Measurements from ENCODE around the gene DEPDC1B.
"Not testable (repeated sequence)": the region's sequence is repeated elsewhere in the genome, so short reads cannot be mapped to it uniquely, and the experiment has no call there.

Gene DEPDC1B

DNA sequence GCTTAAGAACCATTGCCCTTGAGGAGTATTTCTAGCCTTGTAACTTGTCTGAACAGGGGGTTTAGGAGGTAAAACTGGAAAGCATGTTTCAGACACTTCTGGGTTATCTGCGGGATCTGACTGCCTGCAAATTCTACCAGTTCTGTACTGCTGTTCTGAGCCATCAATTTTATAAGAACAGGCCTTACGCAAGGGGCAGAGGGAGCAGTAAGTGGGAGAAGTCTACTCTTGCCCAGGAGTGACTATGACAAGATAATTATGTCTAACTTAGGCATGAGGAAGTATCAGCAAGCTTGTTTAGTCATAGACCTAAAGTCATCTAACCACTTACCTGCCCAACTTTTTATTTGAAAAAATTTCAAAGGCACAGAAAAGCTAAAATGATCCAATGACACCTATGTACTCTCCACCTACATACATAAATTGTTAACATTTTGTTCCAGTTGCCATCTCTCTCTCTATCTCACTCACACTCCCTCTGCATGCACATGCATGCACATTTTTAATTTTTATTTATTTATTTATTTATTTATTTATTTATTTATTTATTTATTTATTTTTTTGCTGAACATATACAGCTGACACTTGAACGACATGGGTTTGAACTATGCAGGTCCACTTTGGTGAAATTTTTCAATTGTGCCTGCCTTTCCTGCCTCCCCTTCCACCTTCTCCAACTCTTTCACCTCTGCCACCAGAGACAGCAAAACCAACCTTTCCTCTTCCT lies 18.4 kb upstream of the DEPDC1B start:
- Histone ChIP-seq H3K4me2 (ENCODE audit: low read length) (no peak overlapping the region), H3K27me3 (ENCODE audit: control insufficient read depth, insufficient read depth, low read length) (peaks cover 36% of the 10 kb centered on the region), H3K9ac (ENCODE audit: low read depth, low read length) (no peak overlapping the region), H3K4me3 (ENCODE audit: low read length) (no peak overlapping the region), H3K36me3 (ENCODE audit: insufficient read depth, low read length) (no peaks in the 10 kb centered on the region), H3K4me1 (ENCODE audit: control insufficient read depth, insufficient read depth, low read length) (no peaks in the 10 kb centered on the region), H3K9me3 (replicated peaks; ENCODE audit: low read length) (no peaks in the 10 kb centered on the region)

- H3K4me1 ChIP-seq (ENCODE audit: control insufficient read depth, insufficient read depth, low read length); H3K4me3 ChIP-seq (ENCODE audit: low read length); H3K9me3 ChIP-seq (replicated peaks; ENCODE audit: low read length); H3K9ac ChIP-seq (ENCODE audit: low read depth, low read length); H3K36me3 ChIP-seq (ENCODE audit: insufficient read depth, low read length); H3K4me2 ChIP-seq (ENCODE audit: low read length): not testable (repeated sequence)
- H3K27me3 ChIP-seq (ENCODE audit: control insufficient read depth, insufficient read depth, low read length) = peaks cover 24% of the 10 kb centered on the region
Measured at GRCh38 chr5:60715201-60715928, 15.4 kb upstream of the DEPDC1B start.

- H3K4me1 ChIP-seq (ENCODE audit: control insufficient read depth, insufficient read depth, low read length) = no peaks in the 10 kb centered on the region
- no peak overlapping the region for H3K9ac ChIP-seq (ENCODE audit: low read depth, low read length)
- H3K27me3 ChIP-seq (ENCODE audit: control insufficient read depth, insufficient read depth, low read length) = peaks cover 22% of the 10 kb centered on the region
- H3K9me3 ChIP-seq (replicated peaks; ENCODE audit: low read length) = no peaks in the 10 kb centered on the region
- H3K36me3 ChIP-seq (ENCODE audit: insufficient read depth, low read length) = no peaks in the 10 kb centered on the region
- H3K4me2 ChIP-seq (ENCODE audit: low read length) = no peak overlapping the region
- no peak overlapping the region for H3K4me3 ChIP-seq (ENCODE audit: low read length)
Measured at GRCh38 chr5:60712950-60713349, 13.0 kb upstream of the DEPDC1B start.

DNA sequence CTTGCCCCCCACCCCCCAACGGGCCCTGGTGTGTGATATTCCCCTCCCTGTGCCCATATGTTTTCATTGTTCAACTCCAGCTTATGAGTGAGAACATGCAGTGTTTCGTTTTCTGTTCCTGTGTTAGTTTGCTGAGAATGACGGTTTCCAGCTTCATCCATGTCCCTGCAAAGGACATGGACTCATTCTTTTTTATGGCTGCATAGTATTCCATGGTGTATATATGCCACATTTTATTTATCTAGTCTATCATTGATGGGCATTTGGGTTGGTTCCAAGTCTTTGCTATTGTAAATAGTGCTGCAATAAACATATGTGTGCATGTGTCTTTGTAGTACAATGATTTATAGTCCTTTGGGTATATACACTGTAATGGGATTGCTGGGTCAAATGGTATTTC lies 11.9 kb upstream of the DEPDC1B start:
- H3K36me3 ChIP-seq (ENCODE audit: insufficient read depth, low read length); H3K4me2 ChIP-seq (ENCODE audit: low read length); H3K4me1 ChIP-seq (ENCODE audit: control insufficient read depth, insufficient read depth, low read length); H3K9ac ChIP-seq (ENCODE audit: low read depth, low read length); H3K4me3 ChIP-seq (ENCODE audit: low read length); H3K9me3 ChIP-seq (replicated peaks; ENCODE audit: low read length): not testable (repeated sequence)
- peaks cover 12% of the 10 kb centered on the region for H3K27me3 ChIP-seq (ENCODE audit: control insufficient read depth, insufficient read depth, low read length)

- Histone ChIP-seq H3K4me1 (ENCODE audit: control insufficient read depth, insufficient read depth, low read length) (no peaks in the 10 kb centered on the region), H3K36me3 (ENCODE audit: insufficient read depth, low read length) (no peaks in the 10 kb centered on the region), H3K4me2 (ENCODE audit: low read length) (no peak overlapping the region), H3K4me3 (ENCODE audit: low read length) (no peak overlapping the region), H3K9ac (ENCODE audit: low read depth, low read length) (no peak overlapping the region), H3K27me3 (ENCODE audit: control insufficient read depth, insufficient read depth, low read length) (peaks cover 12% of the 10 kb centered on the region), H3K9me3 (replicated peaks; ENCODE audit: low read length) (no peaks in the 10 kb centered on the region)
Measured at GRCh38 chr5:60710362-60710761, 10.4 kb upstream of the DEPDC1B start.

GRCh38 chr5:60705144-60705543 lies 5.2 kb upstream of the DEPDC1B start:
- Histone ChIP-seq H3K4me1 (ENCODE audit: control insufficient read depth, insufficient read depth, low read length) (no peaks in the 10 kb centered on the region), H3K9me3 (replicated peaks; ENCODE audit: low read length) (no peaks in the 10 kb centered on the region), H3K36me3 (ENCODE audit: insufficient read depth, low read length) (no peaks in the 10 kb centered on the region), H3K4me3 (ENCODE audit: low read length) (no peak overlapping the region), H3K9ac (ENCODE audit: low read depth, low read length) (no peak overlapping the region), H3K4me2 (ENCODE audit: low read length) (no peak overlapping the region), H3K27me3 (ENCODE audit: control insufficient read depth, insufficient read depth, low read length) (peaks cover 10% of the 10 kb centered on the region)

- H3K9me3 ChIP-seq (replicated peaks; ENCODE audit: low read length) = no peaks in the 10 kb centered on the region
- H3K27me3 ChIP-seq (ENCODE audit: control insufficient read depth, insufficient read depth, low read length) = peaks cover 8% of the 10 kb centered on the region
- H3K4me2 ChIP-seq (ENCODE audit: low read length) = no peak overlapping the region
- H3K4me3 ChIP-seq (ENCODE audit: low read length) = no peak overlapping the region
- H3K4me1 ChIP-seq (ENCODE audit: control insufficient read depth, insufficient read depth, low read length) = no peaks in the 10 kb centered on the region
- no peaks in the 10 kb centered on the region for H3K36me3 ChIP-seq (ENCODE audit: insufficient read depth, low read length)
- no peak overlapping the region for H3K9ac ChIP-seq (ENCODE audit: low read depth, low read length)
Measured at GRCh38 chr5:60703944-60704343, 4.0 kb upstream of the DEPDC1B start.

- H3K36me3 ChIP-seq (ENCODE audit: insufficient read depth, low read length) = no peaks in the 10 kb centered on the region
- H3K9ac ChIP-seq (ENCODE audit: low read depth, low read length) = no peak overlapping the region
- peak overlapping the region; percentile 93 for H3K4me2 ChIP-seq (ENCODE audit: low read length)
- peaks cover 5% of the 10 kb centered on the region for H3K4me1 ChIP-seq (ENCODE audit: control insufficient read depth, insufficient read depth, low read length)
- H3K4me3 ChIP-seq (ENCODE audit: low read length) = no peak overlapping the region
- no peaks in the 10 kb centered on the region for H3K9me3 ChIP-seq (replicated peaks; ENCODE audit: low read length)
- H3K27me3 ChIP-seq (ENCODE audit: control insufficient read depth, insufficient read depth, low read length) = peaks cover 8% of the 10 kb centered on the region
Measured at GRCh38 chr5:60701321-60701968, 1.5 kb upstream of the DEPDC1B start.

DNA sequence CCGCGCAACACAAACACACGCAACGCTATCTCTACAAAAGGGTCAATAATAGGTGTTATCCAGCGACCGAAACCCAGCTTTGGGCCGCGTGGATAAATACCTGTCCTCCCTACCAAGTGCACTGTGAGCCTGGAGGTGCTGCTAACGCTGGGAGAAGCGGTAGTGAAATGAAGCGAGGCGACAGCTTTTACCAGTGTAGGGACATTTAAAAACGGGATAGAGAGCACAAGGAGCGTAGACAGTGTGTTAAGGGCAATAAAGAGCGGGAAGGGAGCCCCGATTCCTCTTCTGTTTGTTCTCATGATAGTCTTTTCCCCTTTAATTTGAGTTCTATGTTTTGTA lies 421 bp upstream of the DEPDC1B start:
- H3K9me3 ChIP-seq (replicated peaks; ENCODE audit: low read length) = no peaks in the 10 kb centered on the region
- H3K4me2 ChIP-seq (ENCODE audit: low read length) = peak overlapping the region; percentile 93
- H3K27me3 ChIP-seq (ENCODE audit: control insufficient read depth, insufficient read depth, low read length) = peaks cover 8% of the 10 kb centered on the region
- peaks cover 5% of the 10 kb centered on the region for H3K4me1 ChIP-seq (ENCODE audit: control insufficient read depth, insufficient read depth, low read length)
- peak overlapping the region; percentile 88 for H3K9ac ChIP-seq (ENCODE audit: low read depth, low read length)
- H3K4me3 ChIP-seq (ENCODE audit: low read length) = peak overlapping the region; percentile 92
- H3K36me3 ChIP-seq (ENCODE audit: insufficient read depth, low read length) = no peaks in the 10 kb centered on the region

DNA sequence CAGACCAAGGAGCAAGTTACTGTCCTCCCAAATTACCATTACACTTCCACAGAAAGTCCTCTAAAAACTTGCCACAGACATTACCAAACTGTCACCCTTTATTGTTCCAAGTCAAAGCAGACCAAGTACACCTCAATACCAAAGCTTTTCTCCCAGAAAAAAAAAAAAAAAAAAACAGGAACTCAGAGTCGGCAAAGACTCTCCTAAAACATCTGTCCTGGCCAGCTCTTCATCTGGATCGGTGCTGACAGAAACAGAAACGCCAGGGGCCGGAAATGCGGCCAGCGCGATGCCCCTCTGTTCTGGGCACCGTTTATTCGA lies 718 bp downstream of the DEPDC1B start:
- peak overlapping the region; percentile 93 for H3K4me2 ChIP-seq (ENCODE audit: low read length)
- H3K4me1 ChIP-seq (ENCODE audit: control insufficient read depth, insufficient read depth, low read length) = peaks cover 5% of the 10 kb centered on the region
- peak overlapping the region; percentile 92 for H3K4me3 ChIP-seq (ENCODE audit: low read length)
- peak overlapping the region; percentile 88 for H3K9ac ChIP-seq (ENCODE audit: low read depth, low read length)
- H3K9me3 ChIP-seq (replicated peaks; ENCODE audit: low read length) = no peaks in the 10 kb centered on the region
- H3K27me3 ChIP-seq (ENCODE audit: control insufficient read depth, insufficient read depth, low read length) = peaks cover 6% of the 10 kb centered on the region
- H3K36me3 ChIP-seq (ENCODE audit: insufficient read depth, low read length) = no peaks in the 10 kb centered on the region

- Histone ChIP-seq H3K27me3 (ENCODE audit: control insufficient read depth, insufficient read depth, low read length) (peaks cover 2% of the 10 kb centered on the region), H3K4me2 (ENCODE audit: low read length) (peak overlapping the region; percentile 18), H3K4me3 (ENCODE audit: low read length) (no peak overlapping the region)
Measured at GRCh38 chr5:60698336-60698735, 1.6 kb downstream of the DEPDC1B start.

DNA sequence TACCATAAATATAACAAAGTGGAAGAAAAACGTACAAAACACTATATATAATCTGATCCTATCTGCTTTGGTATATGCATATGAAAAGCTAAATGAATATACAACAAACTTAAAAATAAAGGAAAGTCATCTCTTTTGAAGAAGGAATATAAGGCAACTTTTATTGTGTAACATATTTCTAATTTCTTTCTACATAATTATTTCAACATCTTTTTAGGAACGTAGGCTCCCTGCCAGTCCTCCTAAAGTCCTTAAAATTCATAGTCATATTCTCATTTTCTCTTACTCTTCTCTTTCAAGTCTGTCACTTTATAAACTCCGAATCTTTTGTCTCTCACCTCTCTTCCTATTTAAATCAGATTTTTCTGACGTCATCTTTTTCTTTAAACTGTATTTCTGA lies 9.6 kb downstream of the DEPDC1B start:
- Histone ChIP-seq H3K36me3 (ENCODE audit: insufficient read depth, low read length) (no peaks in the 10 kb centered on the region), H3K27me3 (ENCODE audit: control insufficient read depth, insufficient read depth, low read length) (no peaks in the 10 kb centered on the region), H3K4me3 (ENCODE audit: low read length) (no peak overlapping the region), H3K9me3 (replicated peaks; ENCODE audit: low read length) (no peaks in the 10 kb centered on the region), H3K9ac (ENCODE audit: low read depth, low read length) (no peak overlapping the region), H3K4me2 (ENCODE audit: low read length) (no peak overlapping the region), H3K4me1 (ENCODE audit: control insufficient read depth, insufficient read depth, low read length) (no peaks in the 10 kb centered on the region)

More at GRCh38 chr5:60698336-60698735, 1.6 kb downstream of the DEPDC1B start:
- H3K4me1 ChIP-seq (ENCODE audit: control insufficient read depth, insufficient read depth, low read length) = peaks cover 5% of the 10 kb centered on the region
- H3K9me3 ChIP-seq (replicated peaks; ENCODE audit: low read length) = no peaks in the 10 kb centered on the region
- no peaks in the 10 kb centered on the region for H3K36me3 ChIP-seq (ENCODE audit: insufficient read depth, low read length)
- no peak overlapping the region for H3K9ac ChIP-seq (ENCODE audit: low read depth, low read length)

Measured in skeletal muscle satellite cell (primary cell).